Neural progenitor cell (in vitro differentiated cells): ENCODE data around the gene FAM163A.

Experiments used
- CTCF ChIP-seq: fragments of 200-600 bp; sonication (generic); IDR thresholded peaks from 2 replicates; pipeline ENCODE4 v1.5.1; 2017; ENCODE audit warnings: antibody characterized with exemption, mild to moderate bottlenecking
- EZH2 ChIP-seq: fragments of 200-600 bp; sonication (generic); IDR thresholded peaks from 2 replicates; pipeline ENCODE4 v1.6.1; 2017; ENCODE audit warnings: antibody characterized with exemption, mild to moderate bottlenecking, moderate library complexity
- EZH2phosphoT487 ChIP-seq: fragments of 200-600 bp; sonication (generic); IDR thresholded peaks from 2 replicates; pipeline ENCODE4 v1.6.1; 2017; ENCODE audit warnings: antibody characterized with exemption

- no peak for TF ChIP-seq EZH2
- no peak for TF ChIP-seq CTCF
- no peak for TF ChIP-seq EZH2phosphoT487
Measured at GRCh38 chr1:179865377-179865776, 122.3 kb downstream of the FAM163A start.
